K562 (cell line): ENCODE results near the gene SYT17. TPM values are rescaled to one million over a fixed set of nuclear protein-coding genes. Genes with fewer than 3 reads are reported as not detected.

Experiments
- ATAC-seq: fragments of 200-7000 bp; cut with Tn5 transposase; 3 replicates; pipeline ENCODE4 v1.9.1; 2020; ENCODE audit warnings: moderate library complexity
- BruUV-seq: library from RNA; stranded (reverse); fragments of 400-500 nt; replicated peaks from 2 replicates; lab custom pipeline; 2021; lab: Mats Ljungman, UMichigan
- CTCF ChIA-PET: fragments of 300-600 bp; formaldehyde crosslinking; extraction: SDS; loops from one replicate; lab custom pipeline; 2021; ENCODE audit warnings: low intra/inter-chr PET ratio; lab: Yijun Ruan, JAX
- POLR2A ChIA-PET: fragments of 300-600, 350-650 bp; sonication (Branson Sonifier 250); formaldehyde crosslinking; extraction: SDS; loops from one replicate; lab custom pipeline; 2021; ENCODE audit warnings: antibody characterized with exemption, inconsistent platforms; lab: Yijun Ruan, JAX
- DNase-seq, 4 experiments: peaks; one replicate each; pipeline versions ENCODE4 v3.0.0 to v3.0.0-alpha.2; 2011 to 2018; ENCODE audit warnings: low spot score in 3 of 4, mixed read lengths in 3 of 4; ENCODE audit errors: extremely low read depth in 1 of 4
- FAIRE-seq: peaks from 2 replicates; lab custom pipeline; 2011; peaks lifted over from hg19 to GRCh38; lab: Jason Lieb, UNC
- H2AFZ ChIP-seq: 2 replicates; pipeline ENCODE4 v1.6.0; 2011; ENCODE audit warnings: low read depth, low read length, control low read depth, inconsistent platforms
- H3K27ac ChIP-seq: fragments of 200-600 bp; 3 replicates; pipeline ENCODE4 v1.8.0; 2011; ENCODE audit warnings: low read depth, mild to moderate bottlenecking, control low read depth, inconsistent platforms, low read length, moderate library complexity, mixed read lengths; ENCODE audit errors: extremely low read depth
- H3K27me3 ChIP-seq, 2 experiments: fragments of 300-600 bp in 1 of 2; 2 replicates in 1 of 2; 3 replicates in 1 of 2; pipeline versions ENCODE4 v1.6.0 to v1.8.0; 2011; ENCODE audit warnings: inconsistent platforms in 2 of 2, low read length in 2 of 2, mild to moderate bottlenecking in 1 of 2, mixed read lengths in 1 of 2, moderate library complexity in 1 of 2; ENCODE audit not compliant: control insufficient read depth in 2 of 2, insufficient read depth in 2 of 2
- H3K36me3 ChIP-seq: fragments of 300-600 bp; 3 replicates; pipeline ENCODE4 v1.8.0; 2011; ENCODE audit warnings: mild to moderate bottlenecking, low read length, inconsistent platforms; ENCODE audit not compliant: control insufficient read depth, insufficient read depth
- H3K4me1 ChIP-seq, 2 experiments: fragments of 200-600 bp in 1 of 2; replicated peaks in 1 of 2; 2 replicates in 1 of 2; 3 replicates in 1 of 2; pipeline versions ENCODE4 v1.5.1 to v1.8.0; 2011; ENCODE audit warnings: inconsistent platforms in 2 of 2, low read length in 2 of 2, mild to moderate bottlenecking in 1 of 2, mixed read lengths in 1 of 2, moderate library complexity in 1 of 2; ENCODE audit not compliant: control insufficient read depth in 2 of 2, insufficient read depth in 2 of 2
- H3K4me2 ChIP-seq: 2 replicates; pipeline ENCODE4 v1.6.1; 2011; ENCODE audit warnings: low read length, control low read depth, inconsistent platforms, mixed read lengths; ENCODE audit not compliant: insufficient read depth
- H3K4me3 ChIP-seq: fragments of 200-600 bp; sonication (generic), shearing (Covaris generic); 2 replicates; pipeline ENCODE4 v1.5.1; 2016; ENCODE audit warnings: control low read depth, inconsistent platforms
- H3K79me2 ChIP-seq: fragments of 200-600 bp; 3 replicates; pipeline ENCODE4 v1.8.0; 2011; ENCODE audit warnings: low read length, inconsistent platforms; ENCODE audit not compliant: control insufficient read depth, insufficient read depth
- H3K9ac ChIP-seq, 2 experiments: 2 replicates each; pipeline versions ENCODE4 v1.6.0 to v1.6.1; 2011; ENCODE audit warnings: low read depth in 2 of 2, low read length in 2 of 2, control low read depth in 1 of 2, inconsistent platforms in 1 of 2, mild to moderate bottlenecking in 1 of 2, mixed read lengths in 1 of 2; ENCODE audit not compliant: insufficient read depth in 1 of 2
- H3K9me1 ChIP-seq: one replicate; pipeline ENCODE4 v1.6.0; 2011; ENCODE audit warnings: inconsistent platforms, mild to moderate bottlenecking, low read length, moderate library complexity; ENCODE audit not compliant: control insufficient read depth, insufficient read depth
- H3K9me3 ChIP-seq: replicated peaks from 2 replicates; pipeline ENCODE4 v1.5.1; 2011; ENCODE audit warnings: low read depth, low read length, inconsistent platforms; ENCODE audit not compliant: control insufficient read depth, insufficient read depth
- H4K20me1 ChIP-seq: replicated peaks from 2 replicates; pipeline ENCODE4 v1.6.1; 2011; ENCODE audit warnings: low read length, inconsistent platforms, mixed read lengths; ENCODE audit not compliant: control insufficient read depth, insufficient read depth
- ARID2 ChIP-seq: fragments of 450-650 bp; IDR thresholded peaks from 2 replicates; pipeline ENCODE4 v1.6.1; 2017; ENCODE audit warnings: antibody characterized with exemption, mild to moderate bottlenecking
- BCL6 ChIP-seq: fragments of 250-450 bp; sonication (Bioruptor Pico); IDR thresholded peaks from 2 replicates; pipeline ENCODE4 v1.4.0; 2020
- CHD1 ChIP-seq: fragments of 200-600 bp; sonication (generic); IDR thresholded peaks from one replicate; pipeline ENCODE4 v1.6.1; 2012; ENCODE audit warnings: mild to moderate bottlenecking, moderate library complexity, low read length, inconsistent platforms
- GTF2F1 ChIP-seq: IDR thresholded peaks from 2 replicates; pipeline ENCODE4 v1.6.1; 2011; ENCODE audit warnings: low read depth, low read length, improper control_type of control experiment
- NBN ChIP-seq: fragments of 450-650 bp; IDR thresholded peaks from 2 replicates; pipeline ENCODE4 v1.6.1; 2016; ENCODE audit warnings: low read depth, mild to moderate bottlenecking
- NCOR1 ChIP-seq: fragments of 450-650 bp; IDR thresholded peaks from 2 replicates; pipeline ENCODE4 v1.6.1; 2016; ENCODE audit warnings: mild to moderate bottlenecking, moderate library complexity
- NFE2 ChIP-seq: IDR thresholded peaks from 2 replicates; pipeline ENCODE4 v1.6.1; 2014; ENCODE audit warnings: antibody characterized with exemption, low read depth
- NR2C1 ChIP-seq, 2 experiments: fragments of 450-650 bp; IDR thresholded peaks; 2 replicates each; pipeline ENCODE4 v1.6.1; 2017; ENCODE audit warnings: mild to moderate bottlenecking in 2 of 2, antibody characterized with exemption in 1 of 2, inconsistent platforms in 1 of 2, missing compliant biosample characterization in 1 of 2, missing genetic modification characterization in 1 of 2
- PHF21A ChIP-seq: fragments of 450-650 bp; IDR thresholded peaks from 2 replicates; pipeline ENCODE4 v1.6.1; 2017; ENCODE audit warnings: low read depth, borderline replicate concordance
- RFX5 ChIP-seq: IDR thresholded peaks from 2 replicates; pipeline ENCODE4 v1.6.1; 2011; ENCODE audit warnings: low read depth, mild to moderate bottlenecking, improper control_type of control experiment, low read length
- SRSF9 ChIP-seq: fragments of 200-400 bp; formaldehyde crosslinking; IDR thresholded peaks from 2 replicates; pipeline ENCODE4 v1.6.1; 2017; ENCODE audit warnings: low read depth, low read length, borderline replicate concordance
- TBP ChIP-seq: optimal IDR thresholded peaks from 2 replicates; pipeline ENCODE3; 2011; ENCODE audit warnings: low read depth, low read length, improper control_type of control experiment
- TFAM ChIP-seq: fragments of 250-450 bp; sonication (Bioruptor Pico); conservative IDR thresholded peaks from 2 replicates; pipeline ENCODE4 v1.5.0; 2021; ENCODE audit warnings: mild to moderate bottlenecking, moderate library complexity
- ZC3H8 ChIP-seq: fragments of 450-650 bp; IDR thresholded peaks from 2 replicates; pipeline ENCODE4 v1.6.1; 2017
- ZNF146 ChIP-seq: IDR thresholded peaks from one replicate; pipeline ENCODE4 v1.6.1; 2018; ENCODE audit warnings: missing compliant biosample characterization; ENCODE audit not compliant: unreplicated experiment
- ZNF511 ChIP-seq: sonication (generic); formaldehyde crosslinking; IDR thresholded peaks from 2 replicates; pipeline ENCODE4 v1.8.0; 2022; ENCODE audit warnings: mild to moderate bottlenecking, missing genetic modification reagents
- ZNF518B ChIP-seq: fragments of 250-450 bp; sonication (Bioruptor Pico); IDR thresholded peaks from 2 replicates; pipeline ENCODE4 v1.5.0; 2021; ENCODE audit warnings: mild to moderate bottlenecking, moderate library complexity
- ZNF830 ChIP-seq: fragments of 250-450 bp; sonication (Bioruptor Pico); IDR thresholded peaks from 2 replicates; pipeline ENCODE4 v1.5.0; 2021; ENCODE audit warnings: mild to moderate bottlenecking
- WGBS: fragments of 100-300 bp; shearing (Covaris generic); methylation state at CpG from one replicate; pipeline ENCODE4 v1.1.6; 2016; ENCODE audit warnings: low coverage, mixed read lengths; ENCODE audit not compliant: insufficient coverage; ENCODE audit errors: missing lambda C conversion rate; 5-methylcytosine and 5-hydroxymethylcytosine counted together
- in situ Hi-C: fragments of 300-500 bp; cut with MboI; formaldehyde crosslinking; loops from 4 replicates; pipeline ENCODE4 v1.15.0; 2018; ENCODE audit warnings: inconsistent platforms, mixed read lengths
- intact Hi-C: fragments of 100-400 bp; cut with micrococcal nuclease; formaldehyde crosslinking; loops from 2 replicates; pipeline ENCODE4 v1.14.2; 2022
- polyA plus RNA-seq, 8 experiments: library from polyadenylated mRNA; depleted of rRNA in 4 of 8; stranded (reverse) in 5 of 8; unstranded in 3 of 8; fragments of >200 nt; fragmentation: Nextera tagmentation in 2 of 8; fragmentation: Illumina TruSeq in 1 of 8; extraction: Ambion mirVana in 2 of 8; extraction: Trizol in 1 of 8; gene quantifications; 2 replicates each; pipeline versions ENCODE4 v1.2.1 to v1.2.3, GENCODE V29; 2011 to 2014; ENCODE audit warnings: inconsistent platforms in 1 of 8, missing spikeins in 1 of 8
- total RNA-seq, 7 experiments: library from RNA; depleted of rRNA in 6 of 7; stranded (reverse); fragments of >200 nt in 6 of 7; fragmentation: Illumina TruSeq in 2 of 7; extraction: Trizol in 2 of 7; gene quantifications; 2 replicates each; pipeline versions ENCODE4 v1.2.1 to v1.2.3, GENCODE V29; 2011 to 2021; ENCODE audit warnings: low replicate concordance in 1 of 7
- TF ChIP-seq, protein P1 (sequence below): sonication (generic); formaldehyde crosslinking; IDR thresholded peaks from 2 replicates; pipeline ENCODE4 v1.8.1; 2022; ENCODE audit warnings: missing genetic modification reagents

SYT17 gene
- total and polyA plus RNA-seq, 9 of the 15 experiments (the other 6 are each of a cell fraction or from before 2014, with no cell fraction given) = not detected

- ChIA-PET POLR2A (no interaction called here), CTCF (no interaction called here)
- no TSS peak for BruUV-seq
Measured at GRCh38 chr16:19212059-19212458, 44.0 kb downstream of the SYT17 start.

More at GRCh38 chr16:19212059-19212458, 44.0 kb downstream of the SYT17 start:
- Histone ChIP-seq H3K4me3 (no peak overlapping the region), H3K36me3 (no peaks in the 10 kb centered on the region), H4K20me1 (no peaks in the 10 kb centered on the region), H3K9ac (no peak overlapping the region), H2AFZ (no peak overlapping the region), H3K4me1 (no peaks in the 10 kb centered on the region), H3K9me3 (peaks cover 3% of the 10 kb centered on the region; the same call in 1 of the 2 replicates), H3K27ac (no peak overlapping the region), H3K4me2 (no peak overlapping the region), H3K27me3 (peaks cover 0 to 15% of the 10 kb centered on the region in 2 experiments; a peak in 3 of 5 replicates), H3K79me2 (no peaks in the 10 kb centered on the region), H3K9me1 (no peaks in the 10 kb centered on the region)
- intact Hi-C loops (no loop called here), in situ Hi-C loops (no loop called here)
- ATAC-seq (no peak), FAIRE-seq (no peak), DNase-seq (no peak)
- TF ChIP-seq GTF2F1 (no peak), NR2C1 (IDR thresholded peaks at IDR 0.05) (no peak), NR2C1 (tag; IDR thresholded peaks at IDR 0.05) (no peak), ZNF146 (CRISPR knock-in tag) (no peak), ZC3H8 (no peak), ZNF511 (CRISPR knock-in tag) (no peak), ZNF830 (CRISPR knock-in tag) (no peak), TFAM (CRISPR knock-in tag) (no peak), ARID2 (no peak), BCL6 (CRISPR knock-in tag) (no peak), PHF21A (no peak), NCOR1 (no peak), SRSF9 (no peak), NFE2 (no peak), CHD1 (no peak), RFX5 (no peak), NBN (no peak), TBP (no peak), ZNF518B (CRISPR knock-in tag) (no peak)
- TF ChIP-seq, protein P1, sequence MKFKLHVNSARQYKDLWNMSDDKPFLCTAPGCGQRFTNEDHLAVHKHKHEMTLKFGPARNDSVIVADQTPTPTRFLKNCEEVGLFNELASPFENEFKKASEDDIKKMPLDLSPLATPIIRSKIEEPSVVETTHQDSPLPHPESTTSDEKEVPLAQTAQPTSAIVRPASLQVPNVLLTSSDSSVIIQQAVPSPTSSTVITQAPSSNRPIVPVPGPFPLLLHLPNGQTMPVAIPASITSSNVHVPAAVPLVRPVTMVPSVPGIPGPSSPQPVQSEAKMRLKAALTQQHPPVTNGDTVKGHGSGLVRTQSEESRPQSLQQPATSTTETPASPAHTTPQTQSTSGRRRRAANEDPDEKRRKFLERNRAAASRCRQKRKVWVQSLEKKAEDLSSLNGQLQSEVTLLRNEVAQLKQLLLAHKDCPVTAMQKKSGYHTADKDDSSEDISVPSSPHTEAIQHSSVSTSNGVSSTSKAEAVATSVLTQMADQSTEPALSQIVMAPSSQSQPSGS (CRISPR knock-in tag) = no peak
- 0% methylated on average over 5 of the region's 5 CpGs for WGBS
